SK-N-MC (cell line): ENCODE data around the gene ZBED1.

Experiments used
- EZH2 ChIP-seq: fragments of 200-600 bp; sonication (generic); IDR thresholded peaks from one replicate; pipeline ENCODE4 v1.6.1; 2017; ENCODE audit warnings: antibody characterized with exemption
- POLR2AphosphoS5 ChIP-seq: IDR thresholded peaks from 2 replicates; pipeline ENCODE4 v1.6.1; 2012; ENCODE audit warnings: mild to moderate bottlenecking, low read depth, low read length, borderline replicate concordance

GRCh38 chrX:2512501-2512900, 11.7 kb upstream of the ZBED1 start:
- TF ChIP-seq POLR2AphosphoS5 = no peak
- no peak for TF ChIP-seq EZH2
